ENCODE data around the gene GGA2.
"Not testable (repeated sequence)": the region's sequence is repeated elsewhere in the genome, so short reads cannot be mapped to it uniquely, and the experiment has no call there.

Gene GGA2

DNA sequence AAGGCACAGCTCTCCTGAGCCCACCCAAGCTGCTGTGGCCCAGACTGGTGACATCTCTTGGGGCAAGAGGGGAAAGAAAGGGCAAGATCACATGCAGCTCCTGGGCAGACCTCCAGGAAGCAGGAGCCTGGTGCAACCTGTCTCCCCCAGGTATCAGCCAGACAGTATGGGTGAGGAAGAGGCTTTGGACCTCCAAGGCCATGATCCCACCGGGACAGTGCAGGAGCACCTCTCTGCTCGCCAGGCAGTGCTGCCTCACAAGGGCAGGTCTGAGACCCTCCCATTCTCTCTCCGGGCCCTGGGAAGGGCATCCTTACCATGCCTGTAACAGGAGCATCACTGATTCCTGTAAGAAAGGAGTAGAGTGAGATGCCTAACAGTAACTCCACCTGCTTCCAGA, 31.7 kb downstream of the GGA2 start:
- in situ Hi-C loops (cut with MboI; ENCODE audit: low sequenced_read_pairs), result no loop called here

- in situ Hi-C loops (cut with MboI; ENCODE audit: low sequenced_read_pairs), result no loop called here
Observed at GRCh38 chr16:23476289-23476688, 34.0 kb downstream of the GGA2 start.

DNA sequence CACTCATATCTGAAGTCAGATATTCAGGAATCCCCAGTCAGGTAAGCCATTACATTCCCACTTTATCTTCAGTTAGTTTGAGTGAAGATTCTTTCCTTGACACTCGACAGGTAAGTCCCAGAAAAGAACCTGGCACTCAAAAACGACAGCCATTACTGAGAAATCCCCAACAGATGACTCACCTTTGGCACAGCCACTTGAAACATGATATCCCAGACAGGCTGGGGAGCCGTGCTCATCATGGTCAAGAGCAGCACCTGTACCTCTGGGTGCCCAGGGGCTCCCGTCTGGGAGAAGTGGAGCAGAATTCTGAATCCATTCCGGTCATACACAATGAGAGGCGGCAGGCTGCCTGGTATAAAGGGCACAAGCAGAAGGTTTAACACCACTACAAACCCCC, 40.5 kb downstream of the GGA2 start:
- in situ Hi-C loops (cut with MboI; ENCODE audit: low sequenced_read_pairs), result no loop called here

DNA sequence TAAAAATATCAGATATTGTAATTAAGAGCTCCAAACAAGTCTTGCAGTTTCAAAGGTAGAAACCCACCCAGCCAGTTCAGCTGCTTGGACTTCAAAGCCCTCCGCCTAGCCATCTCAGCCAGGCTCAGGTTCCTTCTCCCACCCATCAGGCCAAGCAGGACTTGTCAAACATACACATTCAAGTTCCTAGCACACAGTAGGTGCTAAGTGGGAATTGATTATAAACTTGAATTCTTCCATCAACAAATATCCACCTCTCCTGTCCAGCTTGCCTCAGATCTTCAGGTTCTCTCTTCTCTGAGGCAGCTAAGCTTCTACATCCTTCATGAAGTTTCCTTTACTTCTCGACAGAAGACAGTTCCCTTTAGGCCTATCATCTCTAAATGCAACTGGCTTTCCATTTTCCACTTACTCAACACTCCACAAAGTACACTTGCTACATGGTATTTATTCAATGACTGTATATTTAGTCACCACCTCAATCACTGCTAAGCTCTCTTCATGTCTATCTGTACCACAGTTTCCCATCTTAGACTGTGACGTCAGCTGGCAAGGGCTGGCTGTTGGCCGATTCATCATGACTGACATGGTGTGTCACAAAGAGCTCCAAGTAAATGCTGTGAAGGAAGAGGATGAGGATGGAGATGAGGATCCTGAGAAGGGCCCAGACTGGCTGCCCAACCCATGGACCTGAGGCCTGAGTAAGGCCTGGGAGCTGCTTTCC, 44.0 kb downstream of the GGA2 start:
- in situ Hi-C loops (cut with MboI; ENCODE audit: low sequenced_read_pairs), result no loop called here

GRCh38 chr16:23465179-23465578, 45.1 kb downstream of the GGA2 start:
- in situ Hi-C loops (cut with MboI; ENCODE audit: low sequenced_read_pairs), result no loop called here

DNA sequence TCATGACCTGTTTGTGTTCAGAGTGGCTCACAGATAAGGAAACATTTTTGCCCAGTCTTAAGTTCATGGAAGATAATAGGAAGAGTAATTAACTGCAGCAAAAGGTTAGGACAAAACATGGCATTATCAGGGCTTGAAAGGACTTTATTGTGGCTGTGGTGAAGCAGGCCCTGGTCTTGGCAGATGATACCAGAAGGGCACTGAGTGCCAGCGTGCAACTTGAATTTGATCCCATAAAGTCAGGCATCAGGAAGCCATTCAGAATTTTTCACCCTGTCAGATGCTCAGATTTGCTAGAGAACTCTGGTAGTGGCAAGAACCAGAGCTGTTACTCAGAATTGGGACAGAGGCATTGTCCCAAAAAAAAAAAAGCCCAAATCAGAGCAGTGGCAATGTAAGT, 46.1 kb downstream of the GGA2 start:
- in situ Hi-C loops (cut with MboI; ENCODE audit: low sequenced_read_pairs), result no loop called here

DNA sequence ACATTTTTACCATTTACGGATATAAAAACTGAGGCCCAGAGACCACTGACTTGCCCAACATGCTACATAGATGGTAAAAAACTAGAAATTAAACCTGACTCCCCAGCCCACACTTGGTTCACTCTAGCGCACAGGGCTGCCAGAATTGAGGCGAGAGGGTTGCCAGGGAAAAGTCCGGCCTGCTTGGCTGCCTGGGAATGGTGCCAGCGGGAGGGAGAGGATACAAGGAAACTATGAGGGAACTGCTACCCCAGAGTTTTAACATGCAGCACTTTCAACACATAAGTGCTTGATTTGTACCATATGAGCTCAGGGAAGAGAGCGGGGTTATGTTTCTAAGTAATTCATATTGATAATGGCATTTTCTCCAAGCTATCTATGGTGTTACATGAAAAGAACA, 47.3 kb downstream of the GGA2 start:
- in situ Hi-C loops (cut with MboI; ENCODE audit: low sequenced_read_pairs), result not testable (repeated sequence)

DNA sequence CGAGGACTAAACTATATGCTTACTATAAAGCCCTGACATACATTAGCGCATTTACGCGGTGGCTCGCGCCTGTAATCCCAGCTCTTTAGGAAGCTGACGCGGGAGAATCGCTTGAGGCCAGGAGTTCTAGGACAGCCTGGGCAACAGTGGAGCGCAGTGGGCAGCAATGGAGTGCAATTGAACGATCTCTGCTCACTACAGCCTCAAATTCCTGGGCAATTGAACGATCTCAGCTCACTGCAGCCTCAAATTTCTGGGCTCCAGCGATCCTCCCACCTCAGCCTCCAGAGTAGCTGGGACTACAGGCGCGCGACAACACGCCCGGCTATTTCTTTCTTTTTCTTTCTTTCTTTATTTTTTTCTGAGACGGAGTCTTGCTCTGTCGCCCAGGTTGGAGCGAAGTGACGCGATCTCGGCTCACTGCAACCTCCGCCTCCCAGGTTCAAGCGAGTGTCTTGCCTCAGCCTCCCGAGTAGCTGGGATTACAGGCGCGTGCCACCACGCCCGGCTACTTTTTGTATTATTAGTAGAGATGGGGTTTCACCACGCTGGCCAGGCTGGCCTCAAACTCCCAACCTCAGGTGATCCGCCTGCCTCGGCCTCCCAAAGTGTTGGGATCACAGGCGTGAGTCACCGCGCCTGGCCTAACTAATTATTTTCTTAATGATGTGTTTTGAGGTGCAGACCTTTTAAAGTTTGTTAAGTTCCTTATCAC, 56.8 kb downstream of the GGA2 start:
- in situ Hi-C loops (cut with MboI; ENCODE audit: low sequenced_read_pairs), result no loop called here

DNA sequence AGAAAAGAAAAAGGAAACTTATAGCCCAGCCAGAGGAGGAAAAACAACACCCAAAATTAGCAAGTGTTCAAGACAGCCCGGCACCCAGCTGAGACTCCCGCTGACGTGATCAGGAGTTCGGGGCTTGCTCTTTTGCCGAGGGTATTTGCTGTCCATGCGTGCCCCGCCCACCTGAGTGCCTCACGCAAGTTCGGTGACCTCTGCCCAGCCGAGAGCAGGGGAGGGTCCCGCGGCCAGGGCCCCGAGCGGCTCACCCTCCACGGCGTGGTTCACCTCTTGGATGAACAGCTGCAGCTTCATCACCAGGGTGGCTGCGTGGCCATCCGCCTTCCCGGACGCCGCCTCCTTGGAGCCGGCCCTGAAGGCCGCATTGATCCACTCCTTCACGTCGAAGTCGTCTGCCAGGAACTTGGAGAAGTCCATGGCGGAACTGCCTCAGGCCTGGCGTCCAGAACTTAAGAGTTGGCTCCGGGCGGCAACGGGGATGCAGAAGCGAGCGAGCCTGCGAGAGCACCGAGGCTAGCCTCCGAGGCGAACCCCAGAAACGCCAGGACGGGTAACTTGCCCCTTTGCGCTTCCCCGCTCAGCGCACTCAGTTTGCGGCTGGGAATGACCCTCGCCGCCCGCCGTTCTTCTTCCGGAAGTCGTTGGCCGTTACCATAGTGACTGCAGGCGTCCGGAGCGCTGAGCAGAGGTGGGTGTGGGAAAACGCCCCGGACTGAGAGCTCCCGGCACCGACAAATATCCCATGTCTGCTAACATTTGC, 57.5 kb downstream of the GGA2 start, which contains the start of gene COG7:
Gene COG7, minus strand, starts transcription at position 618 of the 766 bp plus-strand sequence. Its CDS starts 195 bp downstream, at position 423.
- in situ Hi-C loops (cut with MboI; ENCODE audit: low sequenced_read_pairs), result no loop called here

DNA sequence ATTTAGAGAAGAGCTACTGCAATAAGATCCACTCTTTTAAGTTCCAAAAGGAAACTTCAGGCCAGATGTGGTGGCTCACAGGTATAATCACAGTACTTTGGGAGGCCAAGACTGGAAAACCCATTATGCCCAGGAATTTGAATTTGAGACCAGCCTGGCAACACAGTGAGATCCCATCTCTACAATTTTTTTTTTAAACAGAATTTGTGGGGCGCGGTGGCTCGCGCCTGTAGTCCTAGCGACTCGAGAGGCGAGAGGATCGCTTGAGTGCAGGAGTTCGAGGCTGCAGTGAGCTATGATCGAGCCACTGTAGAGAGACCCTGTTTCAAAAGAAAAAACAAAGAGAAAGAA, 58.1 kb downstream of the GGA2 start:
- in situ Hi-C loops (cut with MboI; ENCODE audit: low sequenced_read_pairs), result no loop called here

DNA sequence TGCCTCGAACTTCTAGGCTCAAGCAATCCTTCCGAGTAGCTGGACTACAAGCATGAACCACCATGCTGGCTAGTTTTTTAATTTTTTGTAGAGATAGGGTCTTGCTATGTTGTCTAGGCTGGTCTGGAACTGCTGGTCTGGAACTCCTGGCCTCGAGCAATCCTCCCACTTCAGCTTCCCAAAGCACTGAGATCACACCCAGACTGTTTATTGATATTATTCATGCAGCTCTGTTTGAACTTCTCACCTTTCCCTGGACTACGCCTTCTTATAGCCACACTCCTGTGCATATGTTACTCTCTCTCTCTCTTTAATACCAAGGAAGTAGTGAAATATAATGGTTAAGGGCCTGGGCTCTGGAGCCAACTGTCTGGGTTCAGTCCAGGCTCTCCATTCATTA, 61.9 kb downstream of the GGA2 start:
- in situ Hi-C loops (cut with MboI; ENCODE audit: low sequenced_read_pairs), result loop anchor here (10.0 kb wide), 1 partner anchor 64 kb away; no protein-coding TSS in a partner anchor

- in situ Hi-C loops (cut with MboI; ENCODE audit: low sequenced_read_pairs), result loop anchor here (10.0 kb wide), 1 partner anchor 243 kb away; no protein-coding TSS in a partner anchor
Observed at GRCh38 chr16:23437542-23437941, 72.8 kb downstream of the GGA2 start.

DNA sequence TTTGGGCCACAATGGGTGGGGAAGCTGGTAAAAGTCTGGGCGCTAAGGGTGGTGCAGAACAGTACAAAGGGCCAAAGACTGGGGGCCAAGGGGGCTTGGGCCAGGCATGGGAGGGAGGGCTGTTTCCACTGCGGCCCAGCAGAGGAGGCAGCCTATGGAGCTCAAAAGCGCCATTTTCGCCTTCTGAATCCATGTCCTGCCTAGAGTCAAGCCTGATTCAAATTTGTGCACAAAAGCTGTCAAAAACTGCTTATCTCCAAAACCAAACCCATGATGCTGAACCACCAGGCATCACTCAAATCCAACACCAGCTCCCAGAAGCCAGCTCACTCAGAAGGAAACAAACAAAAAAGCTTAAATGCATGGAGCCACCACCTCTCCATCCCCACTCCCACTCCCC, 73.3 kb downstream of the GGA2 start:
- in situ Hi-C loops (cut with MboI; ENCODE audit: low sequenced_read_pairs), result loop anchor here (10.0 kb wide), 1 partner anchor 242 kb away; no protein-coding TSS in a partner anchor

GRCh38 chr16:23435500-23435899, 74.8 kb downstream of the GGA2 start:
- in situ Hi-C loops (cut with MboI; ENCODE audit: low sequenced_read_pairs), result loop anchor here (10.0 kb wide), 1 partner anchor 241 kb away; no protein-coding TSS in a partner anchor

DNA sequence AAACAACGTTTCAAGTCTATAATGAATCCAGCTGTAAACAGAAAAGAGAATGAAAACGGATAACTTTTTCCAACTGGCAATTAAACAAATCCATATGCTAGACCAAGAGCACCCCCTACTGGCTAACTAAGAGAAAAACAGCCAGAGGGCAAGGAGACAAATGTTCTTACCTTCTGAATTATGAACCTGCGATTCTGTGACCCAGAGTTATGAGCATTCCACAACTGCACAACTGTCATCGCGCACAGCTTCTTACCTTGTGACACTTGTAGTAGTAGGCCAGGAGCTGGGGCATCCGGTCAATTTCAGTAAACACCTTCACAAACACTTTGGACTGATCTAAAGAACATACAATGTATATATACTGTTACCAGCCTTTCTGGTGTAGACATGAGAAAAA, 75.9 kb downstream of the GGA2 start:
- in situ Hi-C loops (cut with MboI; ENCODE audit: low sequenced_read_pairs), result loop anchor here (10.0 kb wide), 1 partner anchor 240 kb away; no protein-coding TSS in a partner anchor

GRCh38 chr16:23433261-23433920, 76.9 kb downstream of the GGA2 start:
- in situ Hi-C loops (cut with MboI; ENCODE audit: low sequenced_read_pairs), result loop anchor here (10.0 kb wide), 1 partner anchor 239 kb away; no protein-coding TSS in a partner anchor

GRCh38 chr16:23432176-23433128, 77.8 kb downstream of the GGA2 start:
- in situ Hi-C loops (cut with MboI; ENCODE audit: low sequenced_read_pairs), result loop anchor here (10.0 kb wide), 1 partner anchor 238 kb away; no protein-coding TSS in a partner anchor

DNA sequence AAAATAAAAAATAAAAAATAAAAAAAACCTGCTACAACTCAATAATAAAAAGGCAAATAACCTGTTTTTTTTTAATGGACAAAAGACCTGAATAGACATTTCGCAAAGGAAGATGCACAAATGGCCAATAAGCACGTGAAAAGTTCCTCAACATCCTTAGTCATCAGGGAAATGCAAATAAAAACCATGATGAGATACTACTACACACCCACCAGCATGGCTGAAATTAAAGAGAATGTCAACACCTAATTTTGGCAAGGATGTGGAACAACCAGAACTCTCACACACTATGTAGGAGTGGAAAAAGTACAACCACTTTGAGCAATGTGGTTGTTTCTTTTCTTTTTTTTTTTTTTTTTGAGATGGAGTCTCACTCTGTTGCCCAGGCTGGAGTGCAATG, 81.9 kb downstream of the GGA2 start:
- in situ Hi-C loops (cut with MboI; ENCODE audit: low sequenced_read_pairs), result loop anchor here (10.0 kb wide), 1 partner anchor 64 kb away; no protein-coding TSS in a partner anchor

- in situ Hi-C loops (cut with MboI; ENCODE audit: low sequenced_read_pairs), result loop anchor here (10.0 kb wide), 1 partner anchor 60 kb away; no protein-coding TSS in a partner anchor
Observed at GRCh38 chr16:23424292-23424958, 85.9 kb downstream of the GGA2 start.

Measured in HL-60/S4 treated with retinoic acid at 250 ng/mL for 4 days and 3 days (cell line).